Measurements from ENCODE around the gene SMOC2.

The SMOC2 gene, protein sequence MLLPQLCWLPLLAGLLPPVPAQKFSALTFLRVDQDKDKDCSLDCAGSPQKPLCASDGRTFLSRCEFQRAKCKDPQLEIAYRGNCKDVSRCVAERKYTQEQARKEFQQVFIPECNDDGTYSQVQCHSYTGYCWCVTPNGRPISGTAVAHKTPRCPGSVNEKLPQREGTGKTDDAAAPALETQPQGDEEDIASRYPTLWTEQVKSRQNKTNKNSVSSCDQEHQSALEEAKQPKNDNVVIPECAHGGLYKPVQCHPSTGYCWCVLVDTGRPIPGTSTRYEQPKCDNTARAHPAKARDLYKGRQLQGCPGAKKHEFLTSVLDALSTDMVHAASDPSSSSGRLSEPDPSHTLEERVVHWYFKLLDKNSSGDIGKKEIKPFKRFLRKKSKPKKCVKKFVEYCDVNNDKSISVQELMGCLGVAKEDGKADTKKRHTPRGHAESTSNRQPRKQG

GRCh38 chr6:168440520-168441433, at the start of gene SMOC2:
Gene SMOC2, plus strand, starts transcription at chr6:168441184. Its CDS starts 187 bp downstream, at chr6:168441371.
- DNase-seq (ENCODE audit: low spot score) = no peak

- no peak for DNase-seq (ENCODE audit: low spot score)
Observed at GRCh38 chr6:168393126-168393870, 47.7 kb upstream of the SMOC2 start.

GRCh38 chr6:168394606-168395005, 46.4 kb upstream of the SMOC2 start:
- no peak for DNase-seq (ENCODE audit: low spot score)

GRCh38 chr6:168395983-168396382, 45.0 kb upstream of the SMOC2 start:
- no peak for DNase-seq (ENCODE audit: low spot score)

GRCh38 chr6:168396561-168396960, 44.4 kb upstream of the SMOC2 start:
- DNase-seq (ENCODE audit: low spot score) = no peak

GRCh38 chr6:168397012-168397411, 44.0 kb upstream of the SMOC2 start:
- no peak for DNase-seq (ENCODE audit: low spot score)

GRCh38 chr6:168400037-168400436, 40.9 kb upstream of the SMOC2 start:
- DNase-seq (ENCODE audit: low spot score) = no peak

DNA sequence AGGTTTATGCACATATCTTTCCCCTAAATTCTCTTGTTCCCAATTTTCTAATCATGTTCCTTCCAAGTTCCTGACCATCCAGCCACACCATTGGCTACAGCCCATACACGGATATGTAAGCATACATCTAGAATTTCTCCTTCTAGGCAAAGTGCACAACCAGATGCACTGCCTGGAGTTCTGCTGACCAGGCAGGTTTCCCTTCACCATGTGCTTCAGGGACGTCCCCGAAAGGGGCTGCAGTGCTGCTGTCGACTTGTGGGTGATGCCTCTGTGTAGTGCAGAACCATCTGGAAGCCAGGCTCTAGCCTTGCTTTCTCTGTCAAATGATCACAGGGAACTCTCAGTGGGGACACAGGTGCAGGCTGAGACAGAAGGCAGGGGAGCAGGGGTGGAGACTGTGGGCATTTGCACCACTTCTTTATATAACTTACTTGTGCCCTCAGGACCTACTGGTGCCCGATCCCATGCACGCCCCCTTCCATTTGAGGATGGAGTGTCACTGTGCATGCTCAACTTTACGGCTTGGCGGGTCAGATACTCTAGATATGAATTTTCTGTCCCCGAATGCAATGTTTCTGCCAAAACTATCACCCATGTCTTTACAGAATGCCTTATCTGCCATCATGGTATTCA, 37.5 kb upstream of the SMOC2 start:
- no peak for DNase-seq (ENCODE audit: low spot score)

DNA sequence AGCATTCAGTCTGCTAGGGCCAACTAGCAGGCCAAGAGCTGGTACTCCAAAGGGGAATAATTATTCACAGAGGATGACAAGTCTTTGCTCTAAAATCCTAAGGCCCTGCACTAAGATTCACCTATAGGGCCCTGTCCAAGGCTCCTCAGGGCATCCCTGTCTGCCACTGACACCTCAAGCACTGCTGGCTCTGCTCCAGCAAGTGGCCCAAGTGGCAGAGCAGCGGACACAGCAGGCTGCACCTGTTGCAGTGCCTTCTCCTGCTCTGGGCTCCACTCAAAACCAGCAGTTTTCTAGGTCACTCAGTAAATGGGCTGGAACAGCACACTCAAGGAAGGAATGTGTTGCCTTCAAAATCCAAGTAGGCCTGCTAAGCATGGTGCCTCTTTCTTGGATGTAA, 36.4 kb upstream of the SMOC2 start:
- DNase-seq (ENCODE audit: low spot score) = no peak

DNA sequence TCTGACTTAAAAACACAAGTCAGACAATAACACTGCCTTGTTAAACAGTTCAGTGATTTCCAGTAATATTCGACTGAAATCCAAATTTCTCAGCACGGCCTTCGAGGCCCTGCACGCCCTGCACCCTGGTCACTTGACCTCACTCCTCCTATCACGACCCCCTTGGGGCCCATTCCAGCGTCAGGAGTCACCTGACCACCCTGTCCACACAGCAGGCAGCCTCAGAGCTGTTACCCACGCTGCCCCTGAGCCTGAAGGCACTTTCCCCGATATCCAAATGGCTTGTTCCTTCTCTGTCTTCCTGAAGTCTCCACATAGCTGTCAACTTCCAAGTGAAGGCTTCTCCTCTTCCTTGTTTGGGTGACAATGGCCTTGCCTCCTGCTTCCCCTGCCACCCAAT, 33.1 kb upstream of the SMOC2 start:
- no peak for DNase-seq (ENCODE audit: low spot score)

DNA sequence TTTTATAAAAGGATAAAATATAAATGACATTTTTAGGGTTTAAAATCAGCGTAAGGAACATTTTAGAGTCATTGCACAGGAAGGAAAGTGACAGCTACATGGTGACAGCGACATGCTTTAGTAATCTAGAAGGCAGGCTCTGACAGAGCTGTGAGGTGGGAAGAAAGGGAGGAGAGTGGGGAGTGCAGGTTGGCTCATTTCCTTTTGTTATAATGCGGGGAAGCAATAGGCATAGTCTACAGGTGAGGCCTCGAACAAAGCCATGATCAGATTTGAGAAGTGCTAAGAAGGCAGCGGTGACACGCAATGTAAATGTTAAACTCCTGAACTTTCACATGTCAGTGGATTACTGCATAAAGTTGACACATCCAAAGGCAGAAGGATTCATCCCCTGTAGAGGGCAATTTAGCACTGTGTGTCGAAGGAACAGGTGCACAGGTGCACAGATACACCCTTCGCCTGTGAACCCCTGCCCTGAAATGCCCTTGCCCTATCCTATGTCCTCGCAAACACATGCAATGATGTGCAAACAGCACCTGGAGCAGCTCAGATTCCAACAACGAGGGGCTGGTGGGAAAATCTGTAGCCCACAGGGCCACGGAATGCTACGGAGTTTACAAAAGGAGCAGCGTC, 32.4 kb upstream of the SMOC2 start:
- DNase-seq (ENCODE audit: low spot score) = no peak

GRCh38 chr6:168410035-168410434, 30.9 kb upstream of the SMOC2 start:
- DNase-seq (ENCODE audit: low spot score) = no peak

- no peak for DNase-seq (ENCODE audit: low spot score)
Observed at GRCh38 chr6:168410554-168411011, 30.4 kb upstream of the SMOC2 start.

DNA sequence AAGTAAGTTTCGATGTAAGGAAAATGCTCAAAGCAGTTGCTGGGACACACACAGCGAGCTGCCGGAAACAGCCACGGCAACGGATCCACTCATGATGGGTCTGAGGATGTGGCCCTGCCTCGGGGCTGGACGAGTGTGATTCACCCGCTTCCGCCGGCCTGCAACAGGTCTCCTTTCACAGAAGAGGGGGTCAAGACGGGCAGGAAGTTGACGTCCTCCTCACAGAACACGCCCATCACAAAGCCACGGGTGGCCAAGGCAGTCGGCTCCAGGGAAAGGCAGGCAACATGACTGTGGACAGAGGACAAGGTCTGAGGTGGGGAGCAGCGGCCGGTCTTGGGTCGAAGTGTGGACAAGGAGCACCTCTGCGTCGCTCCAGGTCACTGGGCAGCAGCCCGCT, 29.9 kb upstream of the SMOC2 start:
- no peak for DNase-seq (ENCODE audit: low spot score)

DNA sequence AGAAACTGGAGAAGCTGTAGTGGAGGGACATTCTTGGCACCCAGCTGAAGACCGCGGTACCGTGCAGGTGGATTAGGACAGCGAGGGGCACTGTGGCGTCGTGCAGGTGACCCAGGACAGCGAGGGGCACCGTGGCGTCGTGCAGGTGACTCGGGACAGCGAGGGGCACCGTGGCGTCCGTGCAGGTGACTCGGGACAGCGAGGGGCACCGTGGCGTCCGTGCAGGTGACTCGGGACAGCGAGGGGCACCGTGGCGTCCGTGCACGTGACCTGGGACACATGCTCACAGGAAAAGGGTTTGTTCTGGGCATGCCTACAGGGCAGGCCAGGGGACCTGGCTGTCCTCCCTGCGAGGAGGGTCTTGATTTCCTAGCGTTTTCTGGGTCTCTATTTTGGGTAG, 29.2 kb upstream of the SMOC2 start:
- no peak for DNase-seq (ENCODE audit: low spot score)

GRCh38 chr6:168412456-168412855, 28.5 kb upstream of the SMOC2 start:
- no peak for DNase-seq (ENCODE audit: low spot score)

GRCh38 chr6:168413018-168413720, 27.8 kb upstream of the SMOC2 start:
- no peak for DNase-seq (ENCODE audit: low spot score)

- no peak for DNase-seq (ENCODE audit: low spot score)
Observed at GRCh38 chr6:168413856-168414255, 27.1 kb upstream of the SMOC2 start.

GRCh38 chr6:168414336-168415097, 26.5 kb upstream of the SMOC2 start:
- no peak for DNase-seq (ENCODE audit: low spot score)
